Tibial nerve (tissue), 3 donors: Measurements from ENCODE around the gene OSBPL10.

Experiments
- CTCF ChIP-seq, 5 experiments: fragments of 200-600 bp in 3 of 5; fragments of 450-650 bp in 2 of 5; sonication (generic) in 3 of 5; IDR thresholded peaks; one replicate each; pipeline ENCODE4 v1.5.1; 2016 to 2019; ENCODE audit warnings: antibody characterized with exemption in 5 of 5, mild to moderate bottlenecking in 3 of 5, moderate library complexity in 2 of 5
- POLR2A ChIP-seq, 2 donors: fragments of 450-650 bp; IDR thresholded peaks; one replicate each; pipeline ENCODE4 v1.6.1; 2017; ENCODE audit warnings: antibody characterized with exemption in 2 of 2, mild to moderate bottlenecking in 2 of 2, moderate library complexity in 2 of 2

DNA sequence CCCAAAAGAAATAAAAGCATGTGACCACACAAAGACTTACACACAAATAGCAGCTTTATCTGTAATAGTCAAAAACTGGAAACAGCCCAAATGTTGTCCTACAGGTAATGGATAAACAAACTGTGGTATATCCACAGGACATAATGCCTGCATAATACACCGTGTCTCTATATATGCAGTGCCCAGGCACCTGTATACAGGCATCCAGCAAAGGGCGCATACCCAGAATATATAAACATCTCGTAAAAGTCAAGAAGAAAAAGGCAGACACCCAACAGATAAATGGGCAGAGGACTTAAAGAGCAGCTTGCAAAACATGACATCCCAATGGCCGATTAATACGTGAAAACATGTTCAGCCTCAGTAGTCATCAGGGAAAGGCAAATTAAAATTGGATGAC, 7.2 kb downstream of the OSBPL10 start:
- TF ChIP-seq CTCF (IDR thresholded peaks at IDR 0.05) (no peak), POLR2A (IDR thresholded peaks at IDR 0.05) (no peak)
